ENCODE measurements around the gene RAP2A.

GRCh38 chr13:97390941-97391600, 42.9 kb upstream of the RAP2A start:
- no peak for TF ChIP-seq CTCF (IDR thresholded peaks at IDR 0.05; ENCODE audit: insufficient read depth, low read length, poor library complexity, severe bottlenecking)
- no peak for TF ChIP-seq EZH2phosphoT487 (conservative IDR thresholded peaks at IDR 0.05; ENCODE audit: low read length)

Data from SU-DHL-6 (cell line).